ENCODE data around the gene PPP2R5B.

GRCh38 chr11:64890522-64890939 is 34.0 kb upstream of the PPP2R5B start:
- TF ChIP-seq CTCF (IDR thresholded peaks at IDR 0.05) (no peak), ZFX (IDR thresholded peaks at IDR 0.05; ENCODE audit: borderline replicate concordance) (no peak)

Data from 22Rv1 (cell line).